ENCODE data around the gene CDKN2C. TPM values are rescaled to one million over a fixed set of nuclear protein-coding genes. Genes with fewer than 3 reads are reported as not detected.

The CDKN2C gene
- total RNA-seq, 1 experiment from 2014 or later: 50.4 TPM

GRCh38 chr1:50929376-50929958, 40.6 kb upstream of the CDKN2C start:
- DNase-seq (ENCODE audit: low read depth, low spot score) (peak; percentile 10), ATAC-seq (no peak)
- Histone ChIP-seq H3K9me3 (ENCODE audit: control insufficient read depth, insufficient read depth, low read depth, low read length) (no peaks in the 10 kb centered on the region), H3K27me3 (ENCODE audit: control insufficient read depth, insufficient read depth, low read length) (no peaks in the 10 kb centered on the region), H3K36me3 (ENCODE audit: control insufficient read depth, insufficient read depth, low read length) (no peaks in the 10 kb centered on the region), H3K4me1 (ENCODE audit: control insufficient read depth, insufficient read depth, low read length) (no peaks in the 10 kb centered on the region), H3K4me3 (ENCODE audit: low read depth in 2 of 2, low read length in 2 of 2) (no peak overlapping the region), H3K27ac (ENCODE audit: low read length) (no peak overlapping the region)
- CTCF ChIA-PET: interaction anchor here (0.6 to 1.5 kb wide), 7 partner anchors 9 to 115 kb away, joined by 3 to 8 read pairs (median 3); partner anchors contain the start of gene FAF1
- in situ Hi-C loops (cut with HindIII; ENCODE audit: low pct_unique_long_range_greater_than_20kb, low sequenced_read_pairs): no loop called here
- no TSS peak for BruUV-seq (replicated peaks)
- TF ChIP-seq TCF7L2 (IDR thresholded peaks at IDR 0.05; ENCODE audit: low read depth, low read length): no peak
- no peak for TF ChIP-seq SIN3A (IDR thresholded peaks at IDR 0.05; ENCODE audit: borderline replicate concordance, insufficient read depth, low read depth, low read length)
- no peak for TF ChIP-seq POLR2AphosphoS5 (IDR thresholded peaks at IDR 0.05; ENCODE audit: low read depth, low read length)
- TF ChIP-seq REST (IDR thresholded peaks at IDR 0.05; ENCODE audit: insufficient read depth in 1 of 2, low read depth in 2 of 2, low read length in 1 of 2): no peak
- TF ChIP-seq, protein P1, sequence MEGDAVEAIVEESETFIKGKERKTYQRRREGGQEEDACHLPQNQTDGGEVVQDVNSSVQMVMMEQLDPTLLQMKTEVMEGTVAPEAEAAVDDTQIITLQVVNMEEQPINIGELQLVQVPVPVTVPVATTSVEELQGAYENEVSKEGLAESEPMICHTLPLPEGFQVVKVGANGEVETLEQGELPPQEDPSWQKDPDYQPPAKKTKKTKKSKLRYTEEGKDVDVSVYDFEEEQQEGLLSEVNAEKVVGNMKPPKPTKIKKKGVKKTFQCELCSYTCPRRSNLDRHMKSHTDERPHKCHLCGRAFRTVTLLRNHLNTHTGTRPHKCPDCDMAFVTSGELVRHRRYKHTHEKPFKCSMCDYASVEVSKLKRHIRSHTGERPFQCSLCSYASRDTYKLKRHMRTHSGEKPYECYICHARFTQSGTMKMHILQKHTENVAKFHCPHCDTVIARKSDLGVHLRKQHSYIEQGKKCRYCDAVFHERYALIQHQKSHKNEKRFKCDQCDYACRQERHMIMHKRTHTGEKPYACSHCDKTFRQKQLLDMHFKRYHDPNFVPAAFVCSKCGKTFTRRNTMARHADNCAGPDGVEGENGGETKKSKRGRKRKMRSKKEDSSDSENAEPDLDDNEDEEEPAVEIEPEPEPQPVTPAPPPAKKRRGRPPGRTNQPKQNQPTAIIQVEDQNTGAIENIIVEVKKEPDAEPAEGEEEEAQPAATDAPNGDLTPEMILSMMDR (IDR thresholded peaks at IDR 0.05): peak; percentile 54; the same call in 1 of the 2 replicates
- intact Hi-C loops (cut with micrococcal nuclease; ENCODE audit: unreplicated experiment): no loop called here
- POLR2A ChIA-PET: no interaction called here

- no peak for ATAC-seq
- Histone ChIP-seq H3K27me3 (ENCODE audit: control insufficient read depth, insufficient read depth, low read length) (no peaks in the 10 kb centered on the region), H3K4me3 (ENCODE audit: low read depth in 2 of 2, low read length in 2 of 2) (no peak overlapping the region), H3K27ac (ENCODE audit: low read length) (no peak overlapping the region), H3K9me3 (ENCODE audit: control insufficient read depth, insufficient read depth, low read depth, low read length) (no peaks in the 10 kb centered on the region), H3K36me3 (ENCODE audit: control insufficient read depth, insufficient read depth, low read length) (no peaks in the 10 kb centered on the region), H3K4me1 (ENCODE audit: control insufficient read depth, insufficient read depth, low read length) (no peaks in the 10 kb centered on the region)
- in situ Hi-C loops (cut with HindIII; ENCODE audit: low pct_unique_long_range_greater_than_20kb, low sequenced_read_pairs) (no loop called here), intact Hi-C loops (cut with micrococcal nuclease; ENCODE audit: unreplicated experiment) (no loop called here)
- ChIA-PET CTCF (interaction anchor here (0.6 to 1.5 kb wide), 6 partner anchors 11 to 309 kb away, joined by 3 to 8 read pairs (median 3); partner anchors contain the start of gene FAF1), POLR2A (no interaction called here)
- DNase-seq (ENCODE audit: low read depth, low spot score): no peak
- TF ChIP-seq, protein P1 (IDR thresholded peaks at IDR 0.05): no peak
- no peak for TF ChIP-seq TCF7L2 (IDR thresholded peaks at IDR 0.05; ENCODE audit: low read depth, low read length)
- TF ChIP-seq REST (IDR thresholded peaks at IDR 0.05; ENCODE audit: insufficient read depth in 1 of 2, low read depth in 2 of 2, low read length in 1 of 2): no peak
- TF ChIP-seq SIN3A (IDR thresholded peaks at IDR 0.05; ENCODE audit: borderline replicate concordance, insufficient read depth, low read depth, low read length): no peak
- no peak for TF ChIP-seq POLR2AphosphoS5 (IDR thresholded peaks at IDR 0.05; ENCODE audit: low read depth, low read length)
- BruUV-seq (replicated peaks): no TSS peak
Observed at GRCh38 chr1:50930193-50930592, 39.9 kb upstream of the CDKN2C start.

Data from Panc1 (cell line).